Prostate gland (tissue), 2 donors: ENCODE results near the gene SLCO4A1.

Experiments
- CTCF ChIP-seq, 4 experiments: fragments of 200-600 bp in 2 of 4; fragments of 450-650 bp in 2 of 4; sonication (generic) in 2 of 4; IDR thresholded peaks; 1 replicate in 3 of 4; 2 replicates in 1 of 4; pipeline ENCODE4 v1.5.1; 2016 to 2019; ENCODE audit warnings: antibody characterized with exemption in 4 of 4, mild to moderate bottlenecking in 2 of 4, moderate library complexity in 2 of 4
- POLR2A ChIP-seq: fragments of 450-650 bp; IDR thresholded peaks from one replicate; pipeline ENCODE4 v1.6.1; 2016; ENCODE audit warnings: antibody characterized with exemption, mild to moderate bottlenecking
- POLR2AphosphoS5 ChIP-seq: sonication (generic); formaldehyde crosslinking; IDR thresholded peaks from one replicate; pipeline ENCODE4 v1.6.1; 2017; ENCODE audit warnings: antibody characterized with exemption

DNA sequence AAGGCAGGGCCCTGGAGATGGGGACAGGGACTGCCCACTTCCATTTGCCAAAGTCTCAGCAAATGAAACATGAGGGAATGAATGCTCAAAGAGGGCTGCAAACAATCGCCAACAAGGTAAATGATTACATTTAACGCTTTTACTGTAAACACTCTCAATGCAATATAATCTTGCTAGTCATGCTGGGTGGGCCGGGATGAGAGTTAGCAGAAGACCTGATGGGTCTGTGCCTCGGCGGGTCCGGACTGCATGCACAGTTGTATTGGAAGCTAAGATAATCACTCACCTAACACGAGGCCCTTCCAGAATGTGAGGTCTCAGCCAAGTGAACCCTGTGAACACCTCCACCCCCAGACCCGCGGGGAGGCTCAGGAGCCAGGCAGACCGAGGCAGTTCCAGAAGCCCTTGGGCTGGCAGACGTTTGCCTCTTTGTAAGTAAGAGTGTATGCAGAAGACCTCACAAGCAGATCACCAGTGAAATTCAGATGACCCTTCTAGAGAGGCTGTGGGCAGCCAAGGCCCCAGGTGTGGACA lies 4.7 kb upstream of the SLCO4A1 start:
- TF ChIP-seq CTCF (IDR thresholded peaks at IDR 0.05) (no peak), POLR2A (no peak), POLR2AphosphoS5 (no peak)
